ENCODE results near the gene IKZF3.

The IKZF3 gene

DNA sequence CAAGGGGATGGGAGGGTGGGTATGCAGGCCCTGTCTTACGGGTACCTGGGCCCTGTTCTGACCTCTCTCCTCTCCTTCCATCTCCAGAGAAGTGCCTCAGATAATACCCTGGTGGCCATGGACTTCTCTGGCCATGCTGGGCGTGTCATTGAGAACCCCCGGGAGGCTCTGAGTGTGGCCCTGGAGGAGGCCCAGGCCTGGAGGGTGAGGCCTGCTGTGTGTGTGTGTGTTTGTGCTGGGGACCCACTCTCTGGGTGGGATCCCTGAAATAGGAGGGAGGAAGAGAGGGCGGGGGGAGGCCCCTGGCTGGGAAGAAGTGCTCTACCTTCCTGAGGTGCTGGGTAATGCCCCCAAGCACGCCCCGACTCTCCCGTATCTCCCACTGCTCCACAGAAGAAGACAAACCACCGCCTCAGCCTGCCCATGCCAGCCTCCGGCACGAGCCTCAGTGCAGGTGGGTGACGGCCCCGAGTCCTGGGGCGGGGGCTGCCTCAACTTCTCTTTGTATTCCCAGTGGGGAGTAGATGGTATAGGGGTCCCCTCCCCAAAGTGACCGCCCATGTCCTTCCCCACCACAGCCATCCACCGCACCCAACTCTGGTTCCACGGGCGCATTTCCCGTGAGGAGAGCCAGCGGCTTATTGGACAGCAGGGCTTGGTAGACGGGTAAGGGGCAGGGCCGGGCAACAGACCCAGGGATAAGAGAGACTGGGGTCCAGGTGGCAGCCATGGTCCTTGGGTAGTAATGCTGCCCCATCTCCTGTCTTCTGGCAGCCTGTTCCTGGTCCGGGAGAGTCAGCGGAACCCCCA, 118.6 kb downstream of the IKZF3 start:
- intact Hi-C loops (cut with DNase I) = no loop called here
- DNase-seq = peak in 2 of 10 donors; percentile 41 to 73

DNA sequence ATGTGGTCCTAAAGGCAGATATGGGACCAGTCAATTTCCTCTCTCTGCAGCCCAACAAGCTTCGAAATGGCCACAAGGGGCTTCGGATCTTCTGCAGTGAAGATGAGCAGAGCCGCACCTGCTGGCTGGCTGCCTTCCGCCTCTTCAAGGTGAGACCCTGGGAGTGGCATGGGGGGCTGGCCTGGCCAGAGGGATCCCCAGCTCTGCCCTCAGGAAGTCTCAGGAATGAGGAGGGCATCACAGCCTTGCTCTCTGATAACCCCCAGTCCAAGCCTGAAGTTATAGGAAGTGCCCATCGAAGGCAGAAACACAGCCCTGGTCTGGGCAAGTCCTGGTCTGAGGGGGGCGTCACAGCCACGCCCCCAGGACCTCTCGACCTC, 119.3 kb downstream of the IKZF3 start:
- DNase-seq = peak in 1 of 10 donors; percentile 32
- intact Hi-C loops (cut with DNase I) = no loop called here

DNA sequence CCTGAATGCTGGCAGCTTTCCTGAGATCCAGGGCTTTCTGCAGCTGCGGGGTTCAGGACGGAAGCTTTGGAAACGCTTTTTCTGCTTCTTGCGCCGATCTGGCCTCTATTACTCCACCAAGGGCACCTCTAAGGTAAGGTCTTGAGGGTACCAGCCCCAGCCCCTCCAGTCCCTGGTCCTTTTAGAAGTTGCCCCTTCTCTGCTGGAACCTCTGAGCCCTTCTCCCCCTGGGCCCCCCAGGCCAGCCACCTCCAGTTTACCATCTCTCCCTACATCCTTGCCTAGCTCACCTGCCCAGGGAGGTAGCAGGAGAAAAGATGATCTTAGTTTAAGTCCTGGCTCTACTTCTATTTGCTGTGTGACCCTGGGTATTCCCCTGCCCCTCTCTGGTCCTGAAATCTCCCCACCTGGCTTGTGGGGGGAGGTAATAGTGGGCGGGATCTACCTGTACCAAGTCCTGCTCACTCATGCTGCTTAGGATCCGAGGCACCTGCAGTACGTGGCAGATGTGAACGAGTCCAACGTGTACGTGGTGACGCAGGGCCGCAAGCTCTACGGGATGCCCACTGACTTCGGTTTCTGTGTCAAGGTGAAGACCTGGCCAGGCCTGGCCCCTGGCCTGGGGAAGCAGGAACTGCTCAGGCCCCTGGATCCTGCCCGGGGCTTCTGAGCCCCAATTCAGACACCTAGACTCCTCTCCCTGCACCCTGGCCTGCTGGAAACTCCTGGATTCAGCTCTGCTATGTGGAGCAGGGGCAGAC, 119.9 kb downstream of the IKZF3 start:
- DNase-seq = peak in 3 of 10 donors; percentile 20 to 70 (median 45)

DNA sequence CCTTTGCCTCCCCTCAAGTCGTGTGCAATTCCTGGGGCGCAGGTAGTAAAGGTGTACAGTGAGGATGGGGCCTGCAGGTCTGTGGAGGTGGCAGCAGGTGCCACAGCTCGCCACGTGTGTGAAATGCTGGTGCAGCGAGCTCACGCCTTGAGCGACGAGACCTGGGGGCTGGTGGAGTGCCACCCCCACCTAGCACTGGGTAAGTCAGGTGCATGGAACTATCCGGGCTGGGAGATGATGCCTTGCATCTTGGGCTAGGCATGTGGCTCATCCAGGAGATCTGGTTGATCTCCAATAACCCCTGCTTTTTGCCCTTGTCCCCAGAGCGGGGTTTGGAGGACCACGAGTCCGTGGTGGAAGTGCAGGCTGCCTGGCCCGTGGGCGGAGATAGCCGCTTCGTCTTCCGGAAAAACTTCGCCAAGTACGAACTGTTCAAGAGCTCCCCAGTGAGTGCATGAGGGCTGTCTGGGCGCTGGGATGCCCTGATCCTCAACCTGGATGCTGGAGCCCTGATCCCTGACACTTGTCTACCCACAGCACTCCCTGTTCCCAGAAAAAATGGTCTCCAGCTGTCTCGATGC, 121.2 kb downstream of the IKZF3 start:
- intact Hi-C loops (cut with DNase I) = no loop called here
- peak in 3 of 10 donors; percentile 55 to 62 (median 56) for DNase-seq

More for the DNA sequence above, 119.9 kb downstream of the IKZF3 start:
- intact Hi-C loops (cut with DNase I) = no loop called here

DNA sequence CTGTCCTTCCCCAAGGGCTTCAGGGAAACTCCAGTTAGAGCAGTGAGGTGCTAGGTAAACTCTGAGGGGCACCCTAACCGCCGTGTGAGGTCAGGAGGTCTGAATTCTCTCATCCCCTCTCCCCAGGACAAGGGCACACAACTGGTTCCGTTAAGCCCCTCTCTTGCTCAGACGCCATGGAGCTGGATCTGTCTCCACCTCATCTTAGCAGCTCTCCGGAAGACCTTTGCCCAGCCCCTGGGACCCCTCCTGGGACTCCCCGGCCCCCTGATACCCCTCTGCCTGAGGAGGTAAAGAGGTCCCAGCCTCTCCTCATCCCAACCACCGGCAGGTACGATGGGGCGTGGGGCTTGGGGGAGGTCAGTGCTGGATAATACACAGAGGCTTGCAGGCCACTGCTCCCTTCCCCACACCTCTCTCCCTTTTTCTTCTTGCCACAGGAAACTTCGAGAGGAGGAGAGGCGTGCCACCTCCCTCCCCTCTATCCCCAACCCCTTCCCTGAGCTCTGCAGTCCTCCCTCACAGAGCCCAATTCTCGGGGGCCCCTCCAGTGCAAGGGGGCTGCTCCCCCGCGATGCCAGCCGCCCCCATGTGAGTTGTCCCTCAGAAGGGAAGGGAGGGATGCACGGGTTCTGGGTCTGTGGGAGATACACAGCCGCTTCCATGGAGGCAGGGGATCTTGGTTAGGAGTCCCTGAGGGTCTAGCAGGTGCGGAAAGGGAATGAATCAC, 121.8 kb downstream of the IKZF3 start:
- peak in 3 of 10 donors; percentile 31 to 53 (median 39) for DNase-seq
- intact Hi-C loops (cut with DNase I) = no loop called here

DNA sequence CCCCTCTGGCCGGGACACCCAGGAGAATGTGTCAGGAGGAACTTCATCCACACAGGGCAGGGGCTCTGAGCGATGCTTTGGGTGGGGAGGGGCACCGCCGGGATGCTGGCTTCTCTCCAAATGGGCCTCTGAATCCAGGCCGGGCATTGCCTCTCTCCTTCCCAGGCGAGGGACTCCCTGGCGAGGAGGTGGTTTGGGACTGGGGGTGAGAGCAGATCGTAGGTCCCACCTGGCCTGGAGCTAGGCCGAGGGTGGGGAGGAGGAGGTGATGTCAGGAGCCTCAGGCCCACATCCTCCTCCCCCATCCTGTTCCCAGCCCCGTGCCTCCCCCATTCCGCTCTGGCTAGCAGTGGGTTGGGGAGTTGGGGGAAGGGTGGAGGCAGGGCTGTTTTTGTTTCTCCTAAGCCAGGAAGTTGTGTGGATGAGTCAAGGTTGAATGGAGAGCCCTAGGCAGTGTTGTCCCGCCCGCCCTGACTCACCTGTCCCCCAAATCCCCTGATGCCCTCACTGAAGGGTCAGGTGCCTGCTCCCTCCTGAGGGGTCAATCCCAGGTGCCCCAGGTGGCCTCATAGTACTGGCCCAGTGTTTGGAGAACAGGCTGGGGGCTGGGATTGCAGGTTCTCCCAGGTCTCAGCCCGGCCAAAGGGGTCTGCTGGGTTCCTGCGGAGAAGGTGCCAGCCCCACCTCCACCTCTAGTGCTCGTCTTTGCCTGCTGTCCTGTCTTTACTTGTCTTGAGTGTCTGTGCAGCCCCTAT, 123.6 kb downstream of the IKZF3 start:
- intact Hi-C loops (cut with DNase I) = no loop called here
- peak in 3 of 10 donors; percentile 28 to 70 (median 59) for DNase-seq

DNA sequence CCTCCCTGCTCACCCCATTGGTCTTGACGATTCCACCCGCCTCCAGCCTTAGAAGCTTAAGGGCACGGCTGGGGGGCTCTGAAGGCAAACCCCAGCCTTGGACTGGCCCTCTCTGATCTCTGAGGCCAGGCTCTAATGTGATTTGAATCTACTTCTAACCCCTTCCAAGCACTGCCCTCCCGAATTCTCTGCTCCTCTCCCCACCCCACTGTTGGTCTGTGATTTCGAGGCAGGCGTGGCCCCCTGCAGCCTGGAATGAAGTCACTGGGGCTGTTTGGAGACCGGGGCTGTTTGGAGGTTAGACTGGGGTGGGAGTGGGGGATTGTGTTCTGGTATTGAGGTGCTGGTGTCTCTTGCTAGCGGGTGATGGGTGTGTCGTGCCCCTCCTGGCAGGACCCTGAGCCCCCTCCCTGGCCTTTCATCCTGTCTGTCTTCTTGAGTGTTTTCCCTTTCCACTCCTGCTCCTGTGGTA, 124.2 kb downstream of the IKZF3 start:
- DNase-seq = peak in 1 of 10 donors; percentile 36
- intact Hi-C loops (cut with DNase I) = no loop called here

DNA sequence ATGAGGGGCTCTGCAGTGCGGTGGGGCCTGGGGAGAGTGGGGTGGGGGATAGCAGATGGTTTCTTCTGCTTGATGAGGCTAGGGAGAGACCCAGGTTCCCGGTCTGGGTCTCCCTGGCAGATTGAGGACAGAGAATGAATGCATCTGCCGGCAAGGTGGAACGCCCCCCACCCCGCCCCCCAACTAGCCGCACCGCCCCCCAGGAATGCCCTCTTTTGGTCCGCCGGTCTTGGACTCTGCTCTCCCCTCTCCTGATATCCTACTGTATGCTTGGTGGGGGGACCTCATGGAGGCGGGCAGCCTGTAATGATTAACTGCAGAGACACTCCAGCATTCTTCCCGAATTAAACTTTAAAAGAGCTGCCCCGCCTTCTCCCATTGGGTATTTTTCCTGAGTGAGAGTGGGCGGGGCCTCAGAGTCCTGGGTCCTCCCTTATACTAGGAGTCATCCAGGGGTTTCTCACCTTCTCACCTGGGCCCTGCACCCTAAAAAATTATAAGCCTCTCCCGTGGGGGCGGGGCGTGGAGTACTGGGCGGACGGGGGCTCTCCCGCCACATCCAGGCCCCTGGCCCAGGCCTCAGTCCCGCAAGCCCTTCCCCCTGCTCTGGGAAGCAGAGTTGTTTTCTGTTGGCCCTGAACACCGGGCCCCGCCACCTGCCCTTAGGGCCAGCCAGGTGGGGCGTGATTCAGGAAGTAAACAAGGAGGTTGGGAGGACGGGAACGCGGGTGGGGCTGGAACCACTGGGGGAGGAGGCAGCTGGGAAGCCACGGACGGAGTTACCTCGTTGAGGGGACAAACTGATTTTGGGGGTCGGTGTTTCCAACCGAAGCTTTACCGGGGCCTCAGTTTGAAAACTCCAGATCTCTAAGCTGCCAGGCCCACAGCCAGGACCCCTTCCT, 124.9 kb downstream of the IKZF3 start:
- intact Hi-C loops (cut with DNase I) = no loop called here
- DNase-seq = peak in 1 of 10 donors; percentile 80

DNA sequence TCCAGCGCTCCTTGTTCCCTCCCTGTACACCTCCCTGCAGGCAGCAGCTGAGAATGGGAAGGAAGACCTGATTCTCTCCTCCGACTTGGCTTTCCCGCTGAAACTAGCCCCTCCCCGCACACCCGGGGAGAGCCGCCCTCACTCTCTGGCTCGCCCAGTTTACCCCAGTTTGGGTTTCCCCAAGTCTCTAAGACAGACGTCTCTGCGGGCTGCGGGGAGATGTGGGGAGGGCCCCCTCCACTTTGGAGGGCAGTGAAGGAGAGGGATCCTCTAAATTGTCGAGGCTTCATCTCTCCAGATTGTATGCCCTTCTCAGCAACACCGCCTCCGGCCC, 125.6 kb downstream of the IKZF3 start:
- peak in 2 of 10 donors; percentile 44 to 80 for DNase-seq
- intact Hi-C loops (cut with DNase I) = no loop called here

DNA sequence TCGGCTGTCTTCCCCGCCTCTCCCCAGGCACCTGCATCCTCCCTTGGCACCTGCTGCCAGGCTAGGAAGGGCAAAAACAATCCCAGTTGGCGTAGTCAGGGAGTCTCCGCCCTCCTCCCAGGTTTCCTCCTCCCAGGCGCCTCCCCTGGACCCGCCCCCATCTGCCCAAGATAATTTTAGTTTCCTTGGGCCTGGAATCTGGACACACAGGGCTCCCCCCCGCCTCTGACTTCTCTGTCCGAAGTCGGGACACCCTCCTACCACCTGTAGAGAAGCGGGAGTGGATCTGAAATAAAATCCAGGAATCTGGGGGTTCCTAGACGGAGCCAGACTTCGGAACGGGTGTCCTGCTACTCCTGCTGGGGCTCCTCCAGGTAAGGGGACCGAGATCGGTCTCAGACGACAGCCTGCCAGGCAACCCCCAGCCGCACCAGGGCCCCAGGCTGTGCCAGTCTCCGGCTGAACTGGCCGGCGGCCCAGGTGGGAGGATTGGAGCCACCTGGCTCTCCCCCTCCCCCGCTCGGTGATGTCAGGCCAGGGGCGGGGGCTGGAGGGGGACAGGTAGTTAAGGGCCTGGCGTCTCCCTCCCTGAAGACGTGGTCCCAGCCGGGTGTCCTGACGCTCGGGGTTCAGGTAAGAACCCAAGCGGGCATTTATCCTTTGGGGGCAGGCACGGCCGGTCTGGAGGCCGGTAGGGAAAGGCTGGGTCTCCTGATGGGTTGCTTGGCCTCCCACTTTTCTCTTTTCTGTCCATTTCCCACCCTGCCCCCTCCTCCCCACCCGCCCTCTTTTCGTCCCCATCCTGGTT, 126.1 kb downstream of the IKZF3 start, which contains the start of gene GRB7:
GRB7 (plus strand) TSS at position 179 of the 808 bp plus-strand sequence. CDS start 4,364 bp downstream, outside the sequence.
- peak in 1 of 10 donors; percentile 83 for DNase-seq
- intact Hi-C loops (cut with DNase I) = no loop called here

DNA sequence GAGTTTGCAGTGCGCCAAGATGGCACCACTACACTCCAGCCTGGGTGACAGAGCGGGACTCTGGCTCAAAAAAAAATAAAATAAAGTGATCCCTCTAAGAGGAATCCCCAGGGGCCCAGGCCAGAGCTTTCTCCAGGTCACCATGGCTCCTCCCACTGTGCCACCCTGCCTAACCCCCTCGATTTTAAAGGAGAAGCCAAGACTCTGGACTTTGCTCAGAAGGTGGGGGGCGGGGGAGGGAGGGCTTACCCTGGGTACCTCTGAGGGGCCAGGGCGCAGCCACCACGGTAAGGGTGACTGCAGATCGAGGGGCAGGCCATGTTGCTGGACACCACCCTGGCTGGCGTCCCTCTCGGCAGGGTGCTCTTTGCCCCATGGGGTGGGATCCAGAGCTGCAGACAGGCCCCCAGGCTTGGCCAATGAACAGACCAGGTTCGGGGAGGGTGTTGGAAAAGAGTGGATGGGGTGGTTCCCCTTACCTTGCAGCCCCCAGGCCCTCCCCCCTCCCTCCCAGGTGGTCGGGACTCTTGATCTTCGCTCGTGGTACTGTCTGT, 126.8 kb downstream of the IKZF3 start:
- intact Hi-C loops (cut with DNase I) = no loop called here

DNA sequence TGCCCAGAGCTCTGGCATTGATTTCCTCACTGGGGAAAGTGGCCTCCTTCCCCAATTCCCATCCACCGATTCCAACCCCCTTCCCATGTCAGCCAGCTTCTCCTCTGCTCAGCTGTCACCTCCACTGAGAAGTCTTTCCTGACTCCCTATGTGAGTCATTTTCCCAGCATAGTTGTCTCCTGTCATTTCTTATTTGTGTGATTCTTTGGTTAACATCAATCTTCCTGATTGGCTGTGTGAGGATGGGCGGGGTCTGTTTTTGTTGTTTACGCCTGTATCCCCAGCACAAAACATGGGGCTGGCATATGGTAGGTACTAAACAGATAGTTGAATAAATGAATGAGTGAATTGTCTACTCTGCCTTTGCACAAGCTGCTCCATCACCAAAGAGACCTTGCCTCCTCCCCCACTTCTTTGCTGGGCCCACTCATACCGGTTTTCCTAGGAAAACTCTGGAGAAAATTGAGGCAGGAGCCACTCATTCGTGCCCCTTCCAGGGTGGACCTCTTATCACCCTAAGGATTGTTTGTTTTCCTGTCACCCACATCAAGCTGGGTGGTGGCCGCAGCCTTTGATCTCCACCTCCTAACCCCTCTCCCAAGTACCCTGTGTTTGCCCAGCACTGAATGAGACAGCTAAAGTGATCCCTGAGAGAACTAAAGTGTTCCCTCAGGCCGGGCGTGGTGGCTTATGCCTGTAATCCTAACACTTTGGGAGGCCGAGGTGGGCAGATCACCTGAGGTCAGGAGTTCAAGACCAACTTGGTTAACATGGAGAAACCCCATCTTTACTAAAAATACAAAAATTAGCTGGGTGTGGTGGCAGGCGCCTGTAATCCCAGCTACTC, 127.6 kb downstream of the IKZF3 start:
- intact Hi-C loops (cut with DNase I) = no loop called here
- no peak for DNase-seq

More for the DNA sequence above, 126.8 kb downstream of the IKZF3 start:
- no peak for DNase-seq

DNA sequence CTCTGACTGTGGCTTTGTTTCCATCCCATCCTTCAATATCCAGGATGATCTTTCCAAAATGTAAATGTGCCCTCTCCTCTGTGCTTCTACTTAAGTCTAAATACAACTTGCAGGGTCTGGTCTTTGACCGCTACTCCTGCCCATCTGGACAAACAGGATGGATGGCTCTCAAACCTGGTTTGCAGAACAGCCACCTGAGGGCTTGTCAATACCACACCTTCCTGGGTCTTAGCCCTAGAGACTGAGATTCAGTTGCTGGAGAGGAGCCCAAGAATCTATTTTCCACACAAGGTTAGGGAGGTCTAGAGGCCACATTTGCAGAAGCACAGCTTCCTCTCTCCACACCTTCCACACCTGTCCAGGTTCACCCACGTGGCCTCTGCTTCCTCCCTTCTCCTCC, 128.2 kb downstream of the IKZF3 start:
- DNase-seq = no peak
- intact Hi-C loops (cut with DNase I) = no loop called here

DNA sequence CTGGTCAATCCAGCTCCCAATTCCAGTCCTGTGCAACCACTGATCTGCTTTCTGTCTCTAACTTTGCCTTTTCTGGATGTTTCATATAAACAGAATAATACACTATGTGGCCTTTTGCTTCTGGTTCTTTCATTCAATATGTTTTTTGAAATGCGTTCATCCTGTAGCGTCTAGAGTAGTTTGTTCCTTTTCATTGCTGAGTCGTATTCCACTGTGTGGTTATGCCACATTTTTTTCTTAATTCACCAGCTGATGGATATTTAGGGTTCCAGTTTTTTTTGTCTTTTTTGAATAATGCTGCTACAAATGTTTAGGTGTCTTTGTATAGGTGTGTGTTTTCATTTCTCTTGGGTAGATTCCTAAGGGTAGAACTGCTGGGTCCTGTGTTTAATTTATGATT, 131.5 kb downstream of the IKZF3 start:
- no peak for DNase-seq

DNA sequence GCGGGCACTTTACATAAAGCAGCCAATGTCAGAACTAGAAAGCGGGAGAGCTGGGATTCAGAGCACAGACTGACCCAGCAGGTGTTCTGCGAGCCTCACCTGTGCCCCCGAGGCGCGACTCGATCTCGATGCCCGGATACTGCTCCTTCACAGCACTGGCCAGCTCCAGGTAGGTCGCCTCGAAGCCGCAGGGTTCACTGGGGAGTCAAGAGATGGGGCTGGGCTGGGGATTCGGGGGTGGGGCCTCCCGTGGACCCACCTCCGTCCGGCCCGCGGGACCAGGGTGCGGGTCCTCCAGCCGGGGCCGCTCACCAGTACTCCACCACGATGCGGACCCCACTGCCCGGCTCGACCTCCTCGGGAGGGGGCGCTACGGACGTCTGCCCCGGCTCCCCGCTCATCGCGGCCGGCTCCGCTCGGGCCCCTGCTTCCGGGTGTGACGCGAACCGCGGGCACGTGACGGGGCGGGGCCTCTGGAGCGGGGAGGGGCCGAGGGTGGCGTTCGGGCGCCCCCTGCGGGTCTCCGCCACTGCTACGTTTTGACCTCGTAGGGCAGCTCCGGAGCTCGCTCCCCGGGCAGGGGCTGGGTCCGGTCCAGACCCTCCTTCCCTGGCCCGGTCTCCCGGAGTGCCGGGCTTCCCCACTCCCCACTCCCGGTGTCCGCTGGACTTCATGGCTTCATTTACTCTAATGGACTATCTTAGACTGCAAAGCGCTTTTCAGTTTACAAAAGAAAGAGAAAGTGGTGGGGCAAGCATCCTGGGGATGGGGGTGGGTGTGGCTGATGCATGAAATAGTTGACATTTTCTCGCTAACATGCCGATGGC, 133.8 kb downstream of the IKZF3 start, which contains the start of gene MIEN1:
MIEN1 (minus strand) TSS at position 438 of the 827 bp plus-strand sequence; CDS start at position 401, 37 bp downstream.
- peak; percentile 87 to 99 (median 94) for DNase-seq
- intact Hi-C loops (cut with DNase I) = loop anchor here (2.0 to 5.0 kb wide), 2 partner anchors 42 to 108 kb away; partner anchors contain the start of gene PGAP3

More for the DNA sequence above, 131.5 kb downstream of the IKZF3 start:
- intact Hi-C loops (cut with DNase I) = loop anchor here (5.0 kb wide), 1 partner anchor 110 kb away; no protein-coding TSS in a partner anchor
